Hepatocyte (in vitro differentiated cells): Measurements from ENCODE around the gene CCDC198.

Source experiments
- CTCF ChIP-seq: fragments of 200-600 bp; sonication (generic); IDR thresholded peaks from 2 replicates; pipeline ENCODE4 v1.5.1; 2016; ENCODE audit warnings: antibody characterized with exemption, mild to moderate bottlenecking; ENCODE audit not compliant: poor library complexity
- EZH2 ChIP-seq: fragments of 200-600 bp; sonication (generic); IDR thresholded peaks from 2 replicates; pipeline ENCODE4 v1.6.1; 2016; ENCODE audit warnings: antibody characterized with exemption, mild to moderate bottlenecking, borderline replicate concordance
- EZH2phosphoT487 ChIP-seq: fragments of 200-600 bp; sonication (generic); IDR thresholded peaks from one replicate; pipeline ENCODE4 v1.6.1; 2018; ENCODE audit warnings: antibody characterized with exemption, mild to moderate bottlenecking, low read depth, moderate library complexity; ENCODE audit not compliant: unreplicated experiment, severe bottlenecking

GRCh38 chr14:57526942-57527341, 33.3 kb upstream of the CCDC198 start:
- TF ChIP-seq CTCF (peak; percentile 3), EZH2 (no peak), EZH2phosphoT487 (no peak)
